ENCODE measurements around the gene CFAP221.

Gene CFAP221

GRCh38 chr2:119682578-119682977 lies 138.3 kb downstream of the CFAP221 start:
- DNase-seq: no peak

GRCh38 chr2:119683074-119683712 lies 138.9 kb downstream of the CFAP221 start:
- no peak for DNase-seq

DNA sequence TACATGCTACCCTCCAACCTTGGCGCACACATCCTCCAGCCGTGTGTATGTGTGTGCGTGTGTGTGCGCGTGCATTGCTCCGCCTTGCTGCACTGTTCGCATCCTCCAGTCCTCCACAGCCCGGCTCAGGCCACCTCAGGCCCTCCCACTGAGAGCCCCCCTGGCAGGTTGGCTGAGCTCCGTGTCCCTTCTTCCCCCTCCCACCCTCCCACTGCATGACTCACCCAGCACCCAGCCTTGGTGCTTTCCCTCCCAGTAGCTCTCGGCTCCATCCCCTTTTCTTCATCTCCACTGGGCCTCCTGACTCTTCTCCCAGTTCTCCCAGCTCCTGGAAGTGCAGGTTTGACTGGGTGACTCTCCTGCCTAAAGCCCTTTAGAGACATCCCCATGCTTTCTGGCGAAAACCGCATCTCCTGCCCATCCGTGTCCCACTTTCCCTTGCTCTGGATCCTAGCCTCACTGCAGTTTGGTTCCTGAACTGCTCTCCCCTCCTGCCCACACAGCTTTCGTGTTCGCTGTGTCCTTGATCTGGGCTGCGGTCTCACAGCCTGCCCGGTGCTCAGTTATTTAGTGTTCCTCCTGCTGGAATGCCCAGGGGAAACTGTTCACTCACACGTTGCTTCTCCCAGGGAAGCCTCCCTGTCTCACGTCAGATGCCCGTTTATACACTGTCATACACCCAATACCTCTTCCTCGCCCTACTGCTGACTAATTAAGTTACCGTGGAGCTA lies 139.6 kb downstream of the CFAP221 start:
- DNase-seq: no peak

DNA sequence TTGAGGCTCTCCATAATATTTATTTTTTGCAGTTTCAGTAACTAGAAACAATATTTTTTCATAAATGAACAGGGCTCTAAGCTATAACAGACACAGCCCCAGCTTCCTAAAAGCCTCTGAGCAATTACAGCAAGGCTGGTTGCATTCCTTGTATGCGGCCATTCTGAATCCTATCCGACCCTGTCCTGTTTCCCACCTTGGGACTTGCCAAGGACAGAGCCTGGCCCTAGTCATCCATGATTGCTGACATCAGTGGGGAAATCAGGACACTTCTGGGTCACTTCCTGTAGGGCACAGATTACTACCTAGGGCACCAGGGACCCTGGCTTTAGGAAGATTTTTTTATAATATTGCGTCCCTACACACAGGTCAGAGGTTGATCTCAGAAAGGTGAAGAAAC lies 140.3 kb downstream of the CFAP221 start:
- no peak for DNase-seq

DNA sequence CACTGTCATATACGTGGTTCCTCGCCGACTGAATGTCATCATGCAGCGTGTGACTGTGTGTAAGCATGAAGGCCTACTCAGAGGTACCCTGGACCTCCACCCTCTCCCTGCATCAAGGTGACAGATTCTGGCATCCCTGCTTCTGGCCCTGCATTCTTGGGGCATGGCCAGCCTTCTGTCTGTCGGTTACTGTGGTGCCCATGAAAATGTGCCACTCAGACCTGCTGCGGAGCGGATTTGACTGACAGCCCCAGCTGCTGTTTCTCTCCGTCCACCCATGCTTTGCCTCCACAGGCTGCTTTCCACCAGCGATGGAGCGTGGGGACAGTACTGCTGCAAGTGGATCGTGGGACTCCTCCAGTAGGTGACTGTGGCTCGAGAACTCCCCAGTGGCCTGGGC lies 144.4 kb downstream of the CFAP221 start:
- DNase-seq: no peak

- DNase-seq: no peak
Observed at GRCh38 chr2:119689218-119689617, 145.0 kb downstream of the CFAP221 start.

GRCh38 chr2:119691189-119691588 lies 146.9 kb downstream of the CFAP221 start:
- DNase-seq: no peak

DNA sequence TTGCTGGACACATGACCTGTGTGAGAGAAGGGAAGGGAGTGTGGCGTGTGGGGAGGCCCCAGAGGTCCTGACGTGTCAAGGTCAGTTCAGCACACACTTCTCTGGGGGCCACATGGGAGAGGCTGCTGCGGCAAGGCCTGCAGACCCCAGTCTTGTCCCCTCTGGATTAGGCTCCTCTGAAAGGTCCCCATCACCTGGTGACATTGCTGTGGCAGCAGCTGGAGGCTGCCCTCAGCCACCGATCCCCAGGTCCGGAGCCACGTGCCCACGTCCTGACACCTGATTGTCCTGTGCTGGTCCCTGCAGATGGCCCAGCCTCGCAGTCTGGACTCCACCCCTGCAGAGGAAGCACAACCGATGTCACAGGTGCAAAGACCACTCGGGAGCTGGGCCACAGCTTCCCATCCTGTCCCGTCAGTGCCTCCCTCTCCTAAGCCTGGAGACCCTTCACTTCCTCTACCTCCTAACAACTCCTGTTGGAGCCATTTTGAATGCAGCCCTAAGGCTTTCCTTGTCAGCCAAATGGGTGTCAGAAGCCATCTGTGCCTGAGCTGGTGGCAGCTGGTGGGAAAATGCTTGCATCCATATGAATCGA lies 147.5 kb downstream of the CFAP221 start:
- DNase-seq: no peak

DNA sequence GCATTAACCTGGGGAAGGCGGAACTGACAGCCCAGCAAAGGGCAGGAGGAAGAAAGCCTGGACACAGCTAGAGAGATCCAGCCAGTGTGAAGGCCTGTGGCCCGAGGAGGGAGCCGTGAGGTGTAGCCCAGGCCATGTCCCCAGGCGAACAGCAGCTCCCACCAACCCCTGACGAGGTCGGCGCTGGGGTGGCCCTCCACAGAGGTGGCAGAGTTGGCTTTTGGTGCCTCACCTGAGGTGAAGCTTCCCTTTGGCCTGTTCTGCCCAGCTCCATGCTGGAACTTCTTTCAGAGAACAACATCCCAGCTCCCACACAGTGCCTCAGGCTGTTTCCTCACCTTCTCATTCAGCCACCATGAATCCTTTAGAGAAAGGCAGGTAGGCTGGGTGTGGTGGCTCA lies 148.1 kb downstream of the CFAP221 start:
- DNase-seq: no peak

DNA sequence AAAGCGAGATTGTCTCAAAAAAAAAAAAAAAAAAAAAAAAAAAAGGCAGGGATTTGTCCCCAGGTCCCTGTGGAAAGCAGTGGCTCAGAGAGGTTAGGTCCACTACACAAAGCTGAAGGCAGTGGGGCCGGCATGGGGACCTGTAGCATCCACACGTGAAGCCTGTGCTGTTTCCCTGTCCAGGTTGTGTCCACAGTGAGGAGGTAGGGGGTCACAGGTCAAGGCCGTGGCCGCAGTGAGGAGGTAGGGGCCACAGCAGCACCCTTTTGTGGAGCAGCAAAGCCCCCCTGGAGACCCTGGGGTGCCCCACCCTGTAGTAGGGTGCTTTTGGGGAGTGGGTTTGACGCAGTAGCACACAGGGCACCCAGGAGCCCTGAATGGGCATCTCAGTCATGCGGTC lies 148.7 kb downstream of the CFAP221 start:
- no peak for DNase-seq

- no peak for DNase-seq
Observed at GRCh38 chr2:119693567-119693966, 149.3 kb downstream of the CFAP221 start.

DNA sequence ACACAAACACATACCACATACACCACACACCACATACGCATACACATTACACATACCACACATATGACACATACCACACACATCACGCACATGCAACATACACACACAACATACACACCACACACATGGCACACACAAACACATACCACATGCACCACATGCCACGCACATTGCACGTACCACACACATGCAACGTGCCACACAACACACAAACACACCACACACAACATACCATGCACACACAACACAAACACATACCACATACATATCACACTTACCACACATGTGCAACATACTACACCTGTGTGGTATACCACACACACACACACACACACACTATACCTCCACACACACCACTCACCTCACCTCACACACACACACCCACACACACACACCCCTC lies 149.7 kb downstream of the CFAP221 start:
- no peak for DNase-seq

DNA sequence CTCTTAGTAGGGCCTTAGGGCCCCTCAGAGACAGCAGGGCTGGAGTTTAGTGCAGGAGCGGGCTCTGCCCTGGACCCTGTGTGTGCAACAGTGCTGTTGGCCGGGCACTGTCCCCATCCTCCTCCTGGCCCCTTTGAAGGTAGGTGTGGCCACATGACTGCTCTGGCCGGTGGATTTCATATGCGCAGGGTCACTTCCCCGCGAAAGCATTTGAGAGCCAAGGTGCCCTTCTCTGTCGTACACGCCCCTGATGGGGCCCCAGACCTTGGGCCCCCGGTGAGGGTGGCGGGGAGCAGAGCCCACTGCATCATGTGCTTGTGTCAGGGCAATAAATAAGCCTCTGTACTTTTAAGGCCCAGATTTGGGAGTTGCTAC lies 150.2 kb downstream of the CFAP221 start:
- no peak for DNase-seq

GRCh38 chr2:119694845-119695521 lies 150.7 kb downstream of the CFAP221 start:
- no peak for DNase-seq

- no peak for DNase-seq
Observed at GRCh38 chr2:119696005-119696404, 151.8 kb downstream of the CFAP221 start.

GRCh38 chr2:119696494-119697030 lies 152.3 kb downstream of the CFAP221 start:
- DNase-seq: no peak

GRCh38 chr2:119697290-119698020 lies 153.2 kb downstream of the CFAP221 start:
- DNase-seq: no peak

DNA sequence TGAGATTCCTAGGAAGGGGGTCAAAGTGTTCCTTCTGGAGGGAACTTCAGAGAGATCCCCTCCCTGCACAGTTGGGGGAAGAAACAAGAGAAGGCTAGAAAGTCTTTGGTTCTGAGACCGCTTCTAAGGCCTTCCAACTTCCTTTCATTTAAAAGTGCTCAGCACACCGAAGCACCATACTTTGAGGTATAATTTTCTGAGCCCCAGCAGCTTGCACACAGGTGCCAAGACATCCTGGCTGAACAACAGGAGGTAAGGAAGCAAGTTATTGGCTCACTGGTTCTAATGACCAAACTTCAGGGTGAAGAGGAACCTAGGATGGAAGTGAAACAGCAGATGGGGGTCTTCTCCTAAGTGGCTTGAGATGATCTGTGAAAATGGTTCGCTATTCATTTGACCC lies 154.0 kb downstream of the CFAP221 start:
- no peak for DNase-seq

DNA sequence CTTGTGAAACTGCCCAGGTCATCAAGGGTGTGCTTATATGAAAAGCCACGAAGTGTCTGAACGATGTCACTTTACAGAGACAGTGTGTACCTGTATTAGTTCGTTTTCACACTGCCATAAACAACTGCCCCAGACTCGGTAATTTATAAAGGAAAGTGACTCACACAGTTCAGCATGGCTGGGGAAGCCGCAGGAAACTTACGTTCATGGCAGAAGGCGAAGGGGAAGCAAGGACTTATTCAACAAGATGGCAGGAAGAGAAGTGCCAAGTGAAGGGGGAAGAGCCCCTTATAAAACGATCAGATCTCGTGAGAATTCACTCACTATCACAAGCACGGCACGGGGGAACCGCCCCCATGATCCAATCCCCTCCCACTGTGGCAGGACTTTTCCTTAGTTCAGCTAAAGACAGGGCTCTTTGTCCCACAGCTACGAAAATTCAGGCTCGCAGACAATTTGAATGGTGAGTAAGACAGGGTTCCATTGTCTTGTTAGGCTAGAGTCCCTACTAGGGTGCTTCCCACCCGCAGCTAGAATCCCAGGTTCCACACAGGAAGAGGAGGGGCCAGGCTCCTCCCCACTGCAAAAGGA lies 154.9 kb downstream of the CFAP221 start:
- DNase-seq: no peak

DNA sequence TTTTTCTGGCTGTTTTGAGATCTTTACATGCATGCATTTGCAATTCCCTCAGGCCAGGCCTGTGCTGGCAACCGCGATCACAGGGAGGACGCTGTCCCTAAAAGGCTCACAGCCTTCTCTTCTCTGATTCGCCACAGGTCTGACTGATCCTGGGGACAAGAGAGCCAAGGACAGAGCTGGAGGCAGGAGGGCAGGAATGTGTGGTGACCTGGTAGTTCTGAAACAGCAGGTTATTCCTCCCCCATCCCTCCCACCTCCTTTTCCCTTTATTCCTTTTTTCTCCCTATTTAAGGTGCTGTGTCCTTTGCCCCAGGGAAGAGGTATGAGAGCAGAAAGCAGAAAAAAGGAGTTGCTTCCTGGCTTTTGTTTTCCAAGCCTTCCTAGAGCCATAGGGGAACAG lies 156.6 kb downstream of the CFAP221 start:
- no peak for DNase-seq

DNA sequence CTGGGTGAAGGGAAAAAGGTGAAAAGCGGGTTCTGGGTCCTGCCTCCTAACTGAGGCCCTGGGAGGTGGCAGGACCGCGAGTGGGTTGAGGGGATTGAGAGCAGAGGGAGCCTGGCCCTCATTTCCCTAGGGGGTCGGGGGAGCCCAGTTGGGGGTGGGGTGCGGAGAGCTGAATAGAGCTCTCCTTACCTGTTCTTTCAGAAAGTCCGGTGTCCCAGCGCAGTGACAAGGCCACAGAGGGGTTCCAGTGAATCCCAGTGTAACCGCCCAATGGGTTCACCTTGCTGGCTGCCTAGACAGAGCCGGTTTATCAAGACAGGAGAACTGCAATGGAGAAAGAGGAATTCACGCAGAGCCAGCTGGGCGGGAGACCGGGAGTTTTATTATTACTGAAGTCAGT lies 157.1 kb downstream of the CFAP221 start:
- DNase-seq: no peak

GRCh38 chr2:119702203-119702917 lies 158.1 kb downstream of the CFAP221 start:
- no peak for DNase-seq
